NCI-H1417 (cell line): ENCODE measurements around the gene LSM4.

Experiments
- DNase-seq, 3 experiments: peaks; one replicate each; lab custom pipeline; 2025; lab: John Stamatoyannopoulos, UW

The LSM4 gene

GRCh38 chr19:18310966-18311365 is 11.9 kb downstream of the LSM4 start:
- DNase-seq, result no peak

- no peak for DNase-seq
These were observed 12.6 kb downstream of the LSM4 start for GRCh38 chr19:18310118-18310909.

GRCh38 chr19:18309525-18310064 is 13.3 kb downstream of the LSM4 start:
- no peak for DNase-seq

DNA sequence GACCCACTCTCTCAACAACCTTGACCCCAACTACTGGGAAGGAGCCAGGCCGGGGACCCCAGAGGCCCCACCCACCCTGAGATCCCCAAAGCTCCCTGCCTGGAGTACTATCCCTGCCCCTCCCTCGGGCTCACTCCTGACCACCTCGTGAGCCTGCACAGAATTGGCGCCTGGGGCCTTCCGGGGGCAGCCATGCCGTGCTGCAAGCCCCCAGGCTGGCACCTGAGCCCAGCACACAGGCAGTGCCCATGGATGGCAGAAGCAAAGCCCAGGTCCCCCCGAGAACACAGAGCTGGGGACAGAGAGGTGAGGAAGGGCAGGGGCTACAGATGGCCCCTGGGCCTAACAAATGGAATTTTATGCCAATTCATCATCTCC is 13.9 kb downstream of the LSM4 start:
- DNase-seq, result no peak

- no peak for DNase-seq
These were observed 14.6 kb downstream of the LSM4 start for GRCh38 chr19:18308051-18308947.

GRCh38 chr19:18307271-18307681 is 15.6 kb downstream of the LSM4 start:
- DNase-seq, result no peak

- DNase-seq, result no peak
These were observed 16.0 kb downstream of the LSM4 start for GRCh38 chr19:18306888-18307260.

DNA sequence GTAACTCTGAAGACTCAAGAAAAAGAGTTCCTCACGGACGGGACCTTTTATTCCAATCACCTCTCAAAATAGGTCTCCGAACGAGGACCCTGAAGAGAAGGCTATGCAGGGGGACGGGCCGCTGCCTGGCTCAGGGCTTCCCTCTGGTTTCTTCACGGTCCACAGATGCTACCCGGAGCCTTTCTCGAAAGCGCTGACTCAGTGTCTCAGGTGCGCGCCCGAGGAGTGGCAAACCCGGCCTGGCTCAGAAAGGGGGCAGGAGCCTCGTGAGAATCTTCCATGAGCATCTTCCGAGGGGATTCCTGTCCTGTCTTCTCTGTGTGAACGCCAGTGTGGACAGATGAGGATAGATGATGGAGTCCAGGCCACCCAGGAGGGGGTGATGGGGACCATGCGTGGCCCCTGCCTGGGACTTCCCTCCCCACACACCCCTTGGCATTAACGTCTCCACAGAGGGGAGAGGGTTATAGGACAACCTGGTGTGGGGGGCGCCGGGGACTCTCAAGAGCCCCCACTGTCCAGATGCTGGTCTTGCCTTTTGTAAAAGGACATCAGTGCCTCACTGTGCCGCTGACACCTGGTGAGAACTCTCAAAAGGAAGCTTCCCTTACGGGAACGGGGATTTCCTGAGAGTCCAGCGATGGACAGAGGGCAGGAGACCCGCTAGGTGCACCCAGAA is 16.5 kb downstream of the LSM4 start:
- DNase-seq, result no peak

GRCh38 chr19:18304458-18305310 is 18.2 kb downstream of the LSM4 start:
- peak in 2 of 3 experiments; percentile 52 to 70 for DNase-seq

DNA sequence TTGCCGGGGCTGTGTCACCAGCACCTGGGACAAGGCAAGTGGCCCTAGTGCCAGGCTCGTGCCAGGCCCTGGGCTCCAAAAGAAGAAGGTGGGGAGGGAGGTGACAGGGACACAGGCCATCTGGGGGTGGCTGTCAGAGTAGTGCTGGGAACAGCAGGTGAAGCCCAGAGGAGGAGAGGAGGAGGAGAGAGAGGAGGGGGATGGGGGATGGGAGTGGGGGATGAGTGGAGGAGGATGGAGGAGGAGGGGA is 18.7 kb downstream of the LSM4 start:
- peak in 2 of 3 experiments; percentile 52 to 70 for DNase-seq

GRCh38 chr19:18301718-18302111 is 21.2 kb downstream of the LSM4 start:
- DNase-seq, result no peak

- no peak for DNase-seq
These were observed 21.8 kb downstream of the LSM4 start for GRCh38 chr19:18300930-18301717.

DNA sequence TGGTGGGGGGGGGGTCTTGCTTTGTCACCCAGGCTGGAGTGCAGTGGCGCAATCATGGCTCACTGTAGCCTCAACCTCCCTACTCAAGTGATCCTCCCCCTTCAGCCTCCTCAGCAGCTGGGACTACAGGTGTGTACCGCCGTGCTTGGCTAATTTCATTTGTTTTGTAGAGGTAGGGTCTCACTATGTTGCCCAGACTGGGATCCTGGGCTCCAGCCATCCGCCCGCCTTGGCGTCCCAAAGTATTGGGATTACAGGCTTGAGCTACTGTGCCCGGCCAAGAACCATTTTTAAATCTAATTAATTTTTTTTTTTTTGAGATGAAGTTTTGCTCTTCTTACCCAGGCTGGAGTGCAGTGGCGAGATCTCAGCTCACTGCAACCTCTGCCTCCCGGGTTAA is 23.2 kb downstream of the LSM4 start:
- no peak for DNase-seq

DNA sequence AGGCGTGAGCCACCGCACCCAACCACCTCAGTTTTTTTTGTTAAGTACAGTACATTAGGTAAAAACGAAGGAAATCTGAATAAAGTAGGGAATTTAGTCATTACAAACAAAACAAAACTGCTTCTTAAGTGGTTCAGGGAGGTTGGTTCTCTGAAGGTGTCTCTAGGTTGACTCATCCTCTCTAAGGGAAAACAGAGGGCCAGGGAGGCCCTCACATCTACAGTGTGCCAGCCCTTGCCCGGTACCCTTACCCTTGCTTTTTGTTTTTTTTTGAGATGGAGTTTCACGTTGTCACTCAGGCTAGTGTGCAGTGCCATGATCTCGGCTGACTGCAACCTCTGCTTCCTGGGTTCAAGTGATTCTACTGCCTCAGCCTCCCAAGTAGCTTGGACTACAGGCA is 24.3 kb downstream of the LSM4 start:
- DNase-seq, result no peak

GRCh38 chr19:18297308-18297707 is 25.6 kb downstream of the LSM4 start:
- no peak for DNase-seq

DNA sequence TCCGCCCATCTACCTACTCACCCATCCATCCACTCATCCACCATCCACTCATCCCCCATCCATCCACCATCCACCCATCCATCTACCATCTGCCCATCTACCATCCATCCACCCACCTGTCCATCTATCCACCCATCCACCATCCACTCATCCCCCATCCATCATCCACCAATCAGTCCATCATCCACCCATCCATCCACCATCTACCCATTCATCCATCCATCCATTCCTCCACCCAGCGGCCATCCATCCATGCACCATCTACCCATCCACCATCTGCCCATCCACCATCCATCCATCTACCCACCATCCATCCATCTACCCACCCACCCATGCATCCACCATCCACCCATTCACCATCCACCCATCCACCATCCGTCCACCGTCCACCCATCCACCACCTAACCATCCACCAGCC is 27.8 kb downstream of the LSM4 start:
- no peak for DNase-seq

DNA sequence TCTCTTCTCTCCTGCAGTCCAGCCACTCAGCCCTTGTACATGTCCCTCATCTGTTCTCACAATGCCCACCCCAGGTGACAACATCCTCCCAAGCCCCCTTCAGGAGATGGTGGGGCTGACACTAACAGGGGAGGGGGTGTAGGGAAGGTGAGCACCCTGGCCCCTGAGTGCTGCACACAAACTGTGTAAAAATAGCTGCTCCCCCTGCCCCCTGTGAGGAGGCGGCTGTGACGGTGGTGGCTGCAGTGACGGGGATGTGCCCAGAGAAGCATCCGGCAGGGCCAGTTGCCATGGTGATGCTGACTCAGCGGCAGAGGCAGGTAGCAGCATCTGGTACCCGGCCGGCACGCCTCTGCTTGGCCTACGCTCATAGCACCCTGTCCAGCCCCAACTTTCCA is 28.4 kb downstream of the LSM4 start:
- peak in 2 of 3 experiments; percentile 78 to 90 for DNase-seq

GRCh38 chr19:18293642-18294466 is 29.0 kb downstream of the LSM4 start:
- DNase-seq, result peak in 1 of 3 experiments; percentile 89

DNA sequence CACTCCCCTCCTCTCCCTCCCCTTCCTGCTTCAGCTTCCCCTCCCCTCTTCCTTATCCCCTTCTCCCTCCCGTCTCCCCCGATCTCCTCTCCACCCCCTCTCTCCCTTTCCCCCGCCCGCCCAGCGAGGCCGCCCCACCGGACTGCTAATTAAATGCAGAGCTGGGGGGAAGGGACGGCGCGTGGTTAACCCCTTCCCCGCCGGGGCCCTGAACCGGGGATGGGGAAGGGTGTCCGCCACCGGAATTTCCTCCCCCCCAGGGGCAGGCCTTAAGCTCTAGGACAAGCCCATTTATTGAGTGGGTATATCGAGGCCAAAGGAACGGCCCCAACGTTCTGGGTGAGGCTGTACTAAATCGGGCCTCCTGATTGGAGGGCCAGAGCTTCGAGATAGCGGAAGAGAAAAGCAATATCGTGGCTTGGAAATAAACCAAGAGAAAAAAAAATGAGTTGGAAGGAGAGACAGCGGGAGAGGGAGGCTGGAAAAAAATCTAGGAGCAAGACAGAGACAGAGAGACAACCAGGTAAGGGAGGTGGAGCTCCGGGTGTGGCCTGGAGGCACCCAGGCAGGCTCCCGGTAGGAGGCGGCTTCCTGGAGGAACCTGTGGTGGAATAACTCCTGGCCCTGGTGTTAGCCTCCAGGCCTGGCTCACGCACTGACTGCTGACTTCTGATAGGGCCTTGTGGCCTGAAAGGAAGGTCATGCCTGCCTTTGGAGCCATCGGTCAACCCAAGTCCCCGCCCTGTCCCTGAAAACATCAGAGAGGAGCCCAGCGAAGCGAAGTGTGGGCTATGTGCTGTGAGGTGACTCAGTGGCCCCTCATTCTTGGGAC is 29.9 kb downstream of the LSM4 start:
- peak in 2 of 3 experiments; percentile 59 to 79 for DNase-seq
